Inferior parietal cortex (tissue), 1 donor: ENCODE data around the gene SLC27A2.

Experiments
- DNase-seq: peaks from one replicate; pipeline ENCODE4 v3.0.0-alpha.2; 2016; ENCODE audit errors: extremely low spot score

The SLC27A2 gene

DNA sequence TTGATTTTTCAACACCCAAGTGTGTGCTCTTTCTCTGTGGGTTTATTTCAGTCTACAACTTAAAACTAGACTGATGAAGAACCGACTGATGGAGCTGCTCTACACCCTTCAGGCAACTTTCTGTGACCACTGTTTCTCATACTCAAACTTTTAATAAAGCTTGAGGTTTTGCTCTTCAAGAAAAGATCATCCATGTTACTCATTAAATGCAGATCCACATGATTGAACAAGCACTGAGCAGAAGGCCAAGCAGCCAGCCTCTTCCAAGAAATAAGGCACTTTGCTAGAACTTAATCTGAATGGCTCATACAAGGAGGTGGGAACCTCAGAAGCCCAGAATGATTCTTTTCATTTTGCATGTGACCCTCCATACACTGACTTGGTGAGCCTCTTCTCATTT is 8.7 kb downstream of the SLC27A2 start:
- DNase-seq = no peak

DNA sequence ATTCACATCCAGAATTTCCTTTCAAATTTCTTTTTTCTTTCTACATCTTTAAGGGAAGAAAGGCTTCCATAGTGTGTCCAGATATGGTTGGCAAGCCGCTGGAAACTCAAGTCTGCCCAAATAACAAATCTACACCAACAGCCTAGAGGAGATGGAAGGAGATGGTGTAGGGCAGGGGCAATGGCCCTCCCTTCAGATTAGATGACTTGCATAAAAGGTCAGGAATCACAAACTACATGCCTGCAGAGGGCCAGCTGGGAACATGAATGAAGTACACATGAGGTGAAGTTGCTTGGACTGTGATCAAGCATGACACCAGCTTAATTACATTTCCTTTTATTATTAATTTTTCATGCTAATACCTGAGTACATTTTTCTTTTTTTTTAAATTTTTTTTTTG is 10.2 kb downstream of the SLC27A2 start:
- no peak for DNase-seq

DNA sequence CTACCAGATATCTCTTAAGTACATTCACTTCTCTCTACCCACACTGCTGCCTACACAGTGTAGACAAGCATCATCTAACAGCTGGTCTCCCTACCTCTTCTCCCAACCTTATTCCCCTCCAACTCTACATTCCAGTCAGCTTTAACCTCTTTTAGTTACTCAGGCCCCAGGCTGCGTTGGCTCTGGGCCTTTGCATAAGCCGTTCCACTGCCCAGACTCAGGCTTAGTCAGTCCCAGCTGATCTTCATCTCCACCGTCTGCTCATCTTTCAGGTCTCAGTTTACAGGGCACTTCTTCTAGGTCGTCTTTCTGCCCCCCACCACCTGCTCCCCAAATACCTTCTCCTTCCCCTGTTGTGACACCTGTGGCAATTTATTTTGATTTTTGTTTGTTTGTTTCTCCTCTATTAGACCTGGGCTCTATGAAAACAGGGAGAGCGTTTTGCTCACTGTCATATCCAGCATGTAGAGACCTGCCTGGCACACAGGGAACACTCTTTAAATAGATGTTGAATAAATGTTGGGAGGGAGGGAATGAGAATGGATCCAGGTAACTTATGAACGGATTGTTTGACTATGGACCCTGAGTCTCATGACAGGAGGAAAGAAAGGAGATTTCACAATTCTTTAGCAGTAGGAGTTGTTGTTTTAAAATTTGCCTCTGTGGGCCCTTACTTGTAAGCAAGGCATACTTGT is 11.1 kb downstream of the SLC27A2 start:
- no peak for DNase-seq

DNA sequence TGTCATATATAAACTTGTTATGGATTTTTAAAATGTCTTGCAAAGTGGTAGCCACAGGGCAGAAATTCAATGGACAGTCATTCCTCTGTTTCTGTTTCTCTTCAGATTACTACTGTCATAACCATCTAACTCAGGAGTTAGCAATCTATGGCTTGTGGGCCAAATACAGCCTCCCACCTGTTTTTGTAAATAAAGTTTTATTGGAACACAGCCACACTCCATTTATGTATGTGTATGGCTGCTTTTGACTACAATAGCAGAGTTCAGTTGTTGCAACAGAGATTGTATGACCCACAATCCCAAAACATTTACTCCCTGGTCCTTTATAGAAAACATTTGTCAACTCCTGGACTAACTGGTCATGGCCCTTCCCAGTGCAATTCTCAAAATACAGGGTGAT is 20.0 kb downstream of the SLC27A2 start:
- DNase-seq = no peak

DNA sequence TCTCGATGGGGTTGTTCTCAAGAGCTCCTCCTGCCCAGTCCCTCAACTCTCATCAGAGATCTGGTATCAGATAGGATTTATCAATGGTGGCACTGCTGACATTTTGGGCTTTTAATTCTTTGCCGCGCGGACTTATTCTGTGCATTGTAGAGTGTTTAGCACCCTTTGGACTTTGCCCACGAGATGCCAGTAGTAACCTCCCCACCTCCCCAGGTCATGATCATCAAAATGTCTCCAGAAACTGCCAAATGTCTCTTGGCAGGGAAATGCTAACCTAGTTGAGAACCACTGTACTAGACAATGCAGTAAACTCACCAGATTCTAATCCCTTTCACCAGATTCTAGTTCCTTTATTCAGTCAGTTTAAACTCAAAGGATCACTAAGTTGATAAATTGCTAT is 24.0 kb downstream of the SLC27A2 start:
- no peak for DNase-seq

DNA sequence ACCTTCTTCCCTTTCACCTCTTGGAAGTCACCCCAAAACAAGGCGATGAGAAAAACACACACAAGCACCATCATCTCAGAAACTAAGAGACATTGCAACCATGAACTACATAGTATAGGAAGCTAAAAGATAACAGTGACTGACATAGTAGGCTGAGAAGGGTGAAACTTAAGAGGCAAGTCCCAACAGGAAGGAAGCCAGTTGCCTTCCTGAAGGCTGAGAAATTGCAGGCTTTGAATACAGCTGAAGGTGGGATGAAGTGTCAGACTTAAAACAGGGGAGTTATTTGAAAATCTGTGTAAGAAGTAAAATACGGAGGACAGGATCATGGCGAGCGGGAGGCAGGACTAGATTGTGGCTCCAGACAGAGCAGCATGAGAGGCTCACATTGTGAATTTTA is 27.8 kb downstream of the SLC27A2 start:
- DNase-seq = no peak

DNA sequence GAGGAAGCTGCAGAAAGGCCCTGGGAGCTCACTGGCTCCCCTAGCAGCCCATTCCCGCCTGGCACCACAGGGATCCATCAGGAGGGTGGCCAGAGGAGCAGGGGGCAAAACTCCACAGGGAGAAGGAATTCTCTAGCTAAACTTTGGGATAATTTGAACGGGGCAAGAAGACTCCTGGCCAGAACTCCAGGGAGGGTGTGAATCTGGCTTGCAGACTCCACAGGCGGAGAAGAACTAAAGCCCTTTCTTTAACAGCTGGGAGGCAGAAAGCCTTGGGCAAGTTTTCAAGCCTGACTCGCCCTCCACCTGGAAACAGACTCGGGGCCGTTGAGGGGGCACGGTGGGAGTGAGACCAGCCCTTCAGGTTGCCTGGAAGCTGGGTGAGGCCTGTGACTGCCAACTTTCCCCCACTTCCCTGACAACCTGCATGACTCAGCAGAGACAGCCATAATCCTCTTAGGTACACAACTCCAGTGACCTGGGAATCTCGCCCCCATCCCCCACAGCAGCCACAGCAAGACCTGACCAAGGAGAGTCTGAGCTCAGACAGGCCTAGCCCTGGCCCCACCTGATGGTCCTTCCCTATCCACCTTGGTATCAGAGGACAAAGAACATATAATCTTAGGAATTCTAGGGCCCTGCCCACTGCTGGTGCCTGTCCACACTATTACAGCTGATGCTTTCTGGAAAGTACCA is 28.6 kb downstream of the SLC27A2 start:
- DNase-seq = no peak

DNA sequence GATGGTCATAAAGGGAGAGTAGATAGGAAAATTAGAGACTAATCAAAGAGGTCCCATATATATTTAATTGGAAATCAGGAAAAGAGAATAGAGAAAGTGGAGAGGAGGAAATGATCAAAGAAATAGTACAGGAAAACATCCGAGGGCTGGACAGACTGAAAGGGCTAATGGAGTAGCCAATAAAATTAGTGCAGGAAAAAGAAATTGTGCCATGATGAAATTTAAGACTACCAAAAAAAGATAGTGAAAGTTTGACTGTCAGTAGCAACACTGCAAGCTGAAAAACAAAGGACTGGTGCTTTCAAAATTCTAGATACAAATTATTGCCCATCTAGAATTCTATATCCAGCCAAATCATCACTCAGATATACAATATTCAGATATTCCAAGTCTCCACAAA is 36.3 kb downstream of the SLC27A2 start:
- no peak for DNase-seq

DNA sequence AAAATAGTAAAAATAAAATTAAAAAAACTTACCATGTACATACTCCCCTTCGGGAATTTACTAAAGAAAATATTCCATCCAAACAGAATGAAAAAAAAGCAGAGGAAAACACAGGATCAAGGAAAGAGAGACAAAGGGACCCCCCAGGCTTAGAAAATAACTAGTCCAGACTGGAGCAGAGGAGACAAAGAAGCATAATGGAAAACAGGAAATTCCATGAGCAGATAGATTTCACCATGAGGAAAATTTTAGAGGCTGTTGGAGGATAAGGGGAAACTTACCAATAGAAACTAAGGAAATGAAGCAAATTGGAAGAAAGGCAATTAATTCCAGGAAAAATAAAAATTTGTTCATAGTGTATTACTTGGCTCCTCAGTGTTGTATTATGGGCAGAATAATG is 36.7 kb downstream of the SLC27A2 start:
- DNase-seq = no peak

DNA sequence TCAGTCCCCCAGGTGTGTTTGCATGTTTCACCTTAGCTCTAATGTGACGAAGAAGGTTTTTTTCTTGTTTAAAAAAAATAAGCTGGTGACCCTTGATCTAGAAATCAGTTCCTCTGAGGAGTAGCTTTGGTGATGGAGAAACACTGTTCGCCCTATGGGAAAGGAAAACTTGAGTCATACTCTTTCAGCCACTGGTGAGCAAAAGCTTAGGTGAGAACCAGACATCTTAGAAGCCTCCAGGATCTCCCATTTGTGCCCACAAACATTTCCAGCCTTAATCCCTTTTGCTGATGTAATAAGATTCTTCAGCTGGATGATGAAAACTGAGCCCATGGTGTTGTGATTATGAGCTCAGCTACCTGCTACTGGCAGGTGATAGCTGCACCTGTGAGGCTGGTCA is 37.8 kb downstream of the SLC27A2 start:
- no peak for DNase-seq

DNA sequence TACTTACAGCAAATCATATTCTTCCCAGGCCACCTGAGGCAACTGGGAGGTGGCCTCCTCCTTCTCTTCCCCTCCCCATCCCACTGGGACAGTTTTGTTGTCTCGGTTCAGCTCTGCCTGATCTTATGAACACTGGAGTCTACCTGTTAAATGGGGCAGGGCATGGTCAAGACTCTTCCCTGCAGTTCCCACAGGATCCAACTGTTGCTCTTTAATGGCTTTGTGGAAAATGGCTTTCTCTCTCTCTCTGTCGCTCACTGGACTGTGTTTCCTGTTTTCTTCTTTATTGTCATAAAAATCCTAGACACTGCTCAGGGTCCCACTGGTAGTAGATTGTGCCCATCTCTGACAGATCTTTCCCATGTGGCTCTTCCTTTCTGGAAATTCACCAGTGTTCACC is 40.2 kb downstream of the SLC27A2 start:
- no peak for DNase-seq

DNA sequence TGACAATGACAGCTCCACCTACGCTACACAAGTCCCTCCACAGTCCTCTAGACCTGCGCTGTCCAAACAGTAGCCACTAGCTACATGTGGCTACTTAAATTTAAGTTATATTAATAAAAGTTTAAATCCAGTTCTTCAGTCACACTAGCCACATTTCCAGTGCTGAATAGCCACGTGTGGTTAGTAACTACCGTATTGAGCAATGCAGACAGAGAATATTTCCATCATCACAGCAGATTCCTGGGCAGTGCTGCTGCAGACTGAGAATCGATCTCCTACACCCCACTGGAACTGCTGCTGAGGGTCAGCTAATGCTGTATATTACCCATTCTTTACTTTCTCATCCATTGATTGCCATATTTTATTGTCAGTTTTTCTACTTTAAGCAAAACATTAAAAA is 42.6 kb downstream of the SLC27A2 start:
- DNase-seq = no peak

DNA sequence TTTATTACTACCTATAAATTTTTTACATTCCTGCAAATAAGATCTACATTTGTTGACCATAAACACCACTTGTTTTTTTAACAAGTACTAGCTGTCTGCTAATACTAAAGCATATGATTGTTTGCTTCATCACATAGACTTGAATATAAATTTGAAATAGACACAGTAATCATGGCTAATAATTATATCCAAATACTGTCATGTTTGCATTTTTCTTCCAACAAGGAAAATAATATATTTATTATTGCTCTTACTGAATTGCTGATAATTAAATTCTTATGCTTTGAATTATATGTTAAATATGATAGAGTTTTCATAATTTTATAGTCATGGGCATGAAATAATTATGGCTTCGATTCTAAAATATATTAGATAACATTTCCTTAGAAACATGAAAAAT is 43.1 kb downstream of the SLC27A2 start:
- no peak for DNase-seq

DNA sequence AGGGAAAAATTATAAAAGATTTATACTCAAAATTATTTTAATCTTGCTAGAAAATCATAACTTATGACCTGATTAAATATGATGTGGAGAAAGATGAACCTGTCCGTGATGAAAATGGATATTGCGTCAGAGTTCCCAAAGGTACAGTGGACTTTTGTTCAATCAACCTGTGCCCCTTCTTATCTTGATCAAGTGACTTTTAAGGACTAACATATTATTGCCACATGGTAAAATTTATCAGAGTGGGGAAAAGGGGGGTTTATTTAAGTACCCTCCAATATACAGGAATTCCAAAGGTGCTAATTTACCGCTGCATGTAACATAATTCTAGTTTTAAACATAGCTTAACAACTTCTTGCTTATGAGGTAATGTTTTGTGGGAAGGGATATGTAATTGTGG is 43.9 kb downstream of the SLC27A2 start:
- no peak for DNase-seq

DNA sequence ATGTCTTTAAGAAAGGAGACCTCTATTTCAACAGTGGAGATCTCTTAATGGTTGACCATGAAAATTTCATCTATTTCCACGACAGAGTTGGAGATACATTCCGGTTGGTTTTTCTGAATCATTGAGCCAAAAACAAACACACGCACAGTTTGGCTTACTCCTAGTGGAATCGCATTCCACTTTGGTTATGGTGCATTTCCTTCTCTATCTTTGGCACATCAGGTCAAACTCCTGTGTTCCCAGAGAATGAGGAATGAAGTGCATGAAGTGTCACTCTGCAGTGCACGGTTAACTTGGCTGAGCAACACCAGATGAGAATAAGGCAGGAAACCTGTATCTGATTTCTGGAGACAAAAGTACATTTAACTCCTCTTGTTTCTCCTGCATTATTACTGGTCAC is 45.1 kb downstream of the SLC27A2 start:
- DNase-seq = no peak

DNA sequence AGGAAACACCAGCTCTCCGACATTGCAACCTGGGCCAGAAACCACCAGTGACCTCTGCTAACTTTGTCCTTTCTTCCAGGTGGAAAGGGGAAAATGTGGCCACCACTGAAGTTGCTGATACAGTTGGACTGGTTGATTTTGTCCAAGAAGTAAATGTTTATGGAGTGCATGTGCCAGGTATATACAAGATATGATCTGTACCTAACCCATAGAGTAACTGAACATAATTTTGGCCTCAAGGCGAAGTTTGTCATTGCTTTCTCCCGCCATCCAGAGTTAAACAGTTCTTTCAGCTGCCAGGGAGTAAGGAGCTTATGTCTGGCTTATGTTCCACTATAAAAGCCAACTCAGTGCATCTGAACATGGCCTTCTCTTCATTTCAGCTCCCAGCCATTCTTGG is 46.9 kb downstream of the SLC27A2 start:
- no peak for DNase-seq

DNA sequence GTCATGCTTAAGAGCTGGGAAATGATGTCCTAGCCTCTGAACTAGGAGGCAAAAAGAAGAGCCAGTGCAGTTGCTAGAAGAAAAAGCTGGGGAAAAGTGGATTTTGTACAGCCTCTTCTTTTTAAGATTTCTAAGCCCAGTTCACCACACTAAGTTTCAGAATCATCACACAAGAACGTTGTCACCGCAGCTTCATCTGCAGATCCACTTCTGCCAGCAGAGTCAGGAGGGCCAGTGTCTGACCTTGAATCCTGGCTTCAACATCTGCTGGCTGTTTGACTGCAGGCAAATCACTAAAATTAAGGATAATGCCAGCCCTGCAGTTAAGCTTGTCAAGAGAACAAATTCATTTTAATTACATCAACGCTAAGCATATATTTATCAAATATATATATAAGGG is 47.3 kb downstream of the SLC27A2 start:
- DNase-seq = no peak

DNA sequence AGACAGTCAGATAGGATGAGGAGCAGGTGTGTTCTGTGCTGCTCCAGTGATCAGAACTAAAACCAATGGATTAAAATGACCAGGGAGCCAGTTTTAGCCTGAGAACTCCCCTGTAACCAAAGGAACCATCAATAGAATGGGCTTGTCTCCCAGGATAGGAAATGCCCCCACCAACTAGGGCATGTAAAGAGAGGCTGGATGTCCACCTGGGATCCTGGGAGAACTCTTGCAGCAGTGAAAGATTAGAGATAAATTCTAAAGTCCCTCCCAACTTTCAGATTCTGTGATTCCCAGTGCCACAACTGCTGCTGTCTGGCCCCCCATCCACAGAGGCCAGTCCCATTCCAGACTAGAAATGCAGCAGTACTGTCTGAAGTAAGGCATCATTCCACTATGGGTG is 49.8 kb downstream of the SLC27A2 start:
- DNase-seq = no peak

DNA sequence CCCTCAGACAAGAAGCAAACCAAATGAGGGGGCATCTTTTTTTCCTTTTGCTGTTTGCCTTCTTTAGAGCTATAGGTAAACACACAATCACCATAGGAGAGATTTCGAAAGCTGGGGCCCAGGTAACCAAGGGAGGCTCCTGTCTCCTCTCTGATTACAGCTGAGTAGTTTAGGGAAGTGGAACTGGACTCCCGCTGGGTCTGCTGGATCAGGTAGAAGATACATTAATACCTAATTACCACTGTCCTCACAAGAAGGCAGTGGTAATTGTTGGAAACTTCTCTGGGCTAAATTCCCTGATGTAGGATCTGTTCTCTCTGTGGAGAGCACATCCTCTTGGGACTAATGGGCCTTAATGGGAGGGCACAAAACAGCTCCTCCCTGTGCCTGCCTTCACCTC is 50.8 kb downstream of the SLC27A2 start:
- DNase-seq = no peak

DNA sequence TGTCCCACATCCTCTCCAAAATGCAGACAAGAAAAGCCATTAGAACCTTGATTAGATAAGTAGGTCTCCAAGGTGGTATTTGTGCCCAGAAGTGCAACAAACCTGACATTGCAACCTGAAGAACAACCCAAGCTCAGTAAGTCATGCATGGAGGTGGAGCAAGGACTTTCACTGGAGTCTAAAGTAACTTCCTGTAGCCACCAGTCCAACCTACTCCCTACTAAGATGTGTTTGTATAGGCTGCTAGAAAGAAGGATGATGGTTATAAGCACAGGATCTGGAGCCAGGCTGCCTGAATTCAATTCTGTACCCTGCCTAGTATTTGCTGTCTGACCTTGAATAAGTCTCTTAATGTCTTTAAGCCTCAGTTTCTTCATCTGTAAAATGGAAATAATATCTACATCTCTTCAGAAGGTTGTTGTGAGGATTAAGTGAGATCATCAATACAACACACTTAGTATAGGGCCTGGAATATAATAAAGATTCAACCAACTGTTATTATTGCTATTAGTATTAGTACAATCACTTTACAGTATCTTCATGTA is 51.3 kb downstream of the SLC27A2 start:
- no peak for DNase-seq

DNA sequence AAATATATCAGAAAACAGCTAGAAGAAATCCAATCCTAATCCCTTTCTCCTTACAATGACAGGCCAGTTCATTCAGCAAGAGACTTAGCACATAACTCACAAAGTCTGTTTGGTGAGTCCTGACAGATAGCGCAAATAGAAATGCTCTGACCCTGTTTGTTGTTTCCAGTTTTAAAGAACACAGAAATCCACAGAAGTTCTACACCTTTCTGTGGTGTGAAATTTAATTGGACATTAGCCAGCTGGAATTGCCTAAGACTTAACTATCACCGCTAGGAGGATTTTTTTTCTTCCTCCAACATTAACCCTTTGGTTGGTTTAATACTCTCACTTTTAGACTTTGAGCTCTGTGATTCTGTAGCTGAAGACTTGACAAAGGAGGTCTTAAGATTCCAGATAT is 52.8 kb downstream of the SLC27A2 start:
- DNase-seq = no peak

DNA sequence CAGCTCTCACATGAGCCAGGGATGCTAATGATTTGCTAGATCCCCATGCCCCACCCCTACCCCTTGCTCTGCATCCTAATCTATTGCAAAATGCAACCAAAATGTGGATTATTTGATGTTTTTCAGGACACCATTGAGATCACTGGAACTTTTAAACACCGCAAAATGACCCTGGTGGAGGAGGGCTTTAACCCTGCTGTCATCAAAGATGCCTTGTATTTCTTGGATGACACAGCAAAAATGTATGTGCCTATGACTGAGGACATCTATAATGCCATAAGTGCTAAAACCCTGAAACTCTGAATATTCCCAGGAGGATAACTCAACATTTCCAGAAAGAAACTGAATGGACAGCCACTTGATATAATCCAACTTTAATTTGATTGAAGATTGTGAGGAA is 53.8 kb downstream of the SLC27A2 start:
- DNase-seq = no peak

DNA sequence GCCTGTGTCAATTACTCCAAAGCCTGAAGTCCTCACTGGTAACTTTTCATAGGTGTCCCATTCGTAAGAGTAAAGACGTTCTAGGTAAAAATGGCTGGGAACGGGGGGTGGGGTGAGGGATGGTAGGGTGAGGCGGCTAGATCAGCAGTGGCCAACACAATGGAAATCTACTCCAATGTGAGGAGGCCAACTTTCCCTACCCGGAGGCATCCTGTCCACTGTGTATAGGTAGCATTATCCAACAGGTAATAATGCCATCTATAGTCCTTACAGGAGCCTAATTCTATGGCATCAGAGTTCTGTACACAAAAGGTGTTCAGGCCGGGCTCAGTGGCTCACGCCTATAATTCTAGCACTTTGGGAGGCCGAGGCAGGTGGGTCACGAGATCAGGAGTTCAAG is 54.4 kb downstream of the SLC27A2 start:
- DNase-seq = no peak

DNA sequence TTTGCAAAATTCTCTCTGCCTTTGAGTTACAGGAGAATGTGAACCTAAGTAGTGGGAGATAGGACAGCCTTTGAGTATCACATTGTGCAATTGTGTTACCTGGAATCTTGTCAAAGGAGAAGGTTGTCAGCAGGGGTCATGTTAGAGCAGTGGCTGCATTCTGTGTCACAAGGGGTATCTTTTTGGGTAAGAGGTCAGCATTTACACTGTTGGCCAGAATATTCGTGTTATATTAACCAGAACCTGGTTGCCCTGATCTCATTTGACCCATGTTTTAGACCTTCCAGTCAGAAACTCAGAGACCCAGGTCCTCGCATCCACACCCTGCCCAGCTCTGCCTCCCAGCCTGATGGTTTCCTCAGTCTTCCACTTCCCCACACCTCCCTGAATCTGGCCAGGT is 56.3 kb downstream of the SLC27A2 start:
- DNase-seq = no peak
